NCI-H524 treated with DMSO at 0.1 percent for 48 hours (cell line): ENCODE results near the gene CEACAM18.
"Not testable (repeated sequence)": the region's sequence is repeated elsewhere in the genome, so short reads cannot be mapped to it uniquely, and the experiment has no call there.

ENCODE experiments used
- DNase-seq: peaks from one replicate; lab custom pipeline; 2025; lab: John Stamatoyannopoulos, UW

Gene CEACAM18

GRCh38 chr19:51478381-51479234, at the start of gene CEACAM18:
Gene CEACAM18 (plus strand): TSS chr19:51478539.
- no peak for DNase-seq

- no peak for DNase-seq
Observed at GRCh38 chr19:51430221-51430620, 48.1 kb upstream of the CEACAM18 start.

GRCh38 chr19:51431124-51431523, 47.2 kb upstream of the CEACAM18 start:
- DNase-seq, result no peak

- DNase-seq, result no peak
Observed at GRCh38 chr19:51433043-51433442, 45.3 kb upstream of the CEACAM18 start.

- DNase-seq, result no peak
Observed at GRCh38 chr19:51434456-51434855, 43.9 kb upstream of the CEACAM18 start.

- DNase-seq, result no peak
Observed at GRCh38 chr19:51439021-51439465, 39.3 kb upstream of the CEACAM18 start.

- DNase-seq, result no peak
Observed at GRCh38 chr19:51440052-51440451, 38.3 kb upstream of the CEACAM18 start.

- DNase-seq, result no peak
Observed at GRCh38 chr19:51440846-51441409, 37.4 kb upstream of the CEACAM18 start.

GRCh38 chr19:51441410-51442390, 36.6 kb upstream of the CEACAM18 start:
- no peak for DNase-seq

GRCh38 chr19:51447510-51447909, 30.8 kb upstream of the CEACAM18 start:
- DNase-seq, result not testable (repeated sequence)

- DNase-seq, result no peak
Observed at GRCh38 chr19:51448011-51448410, 30.3 kb upstream of the CEACAM18 start.

GRCh38 chr19:51448411-51449016, 29.8 kb upstream of the CEACAM18 start:
- DNase-seq, result no peak

- DNase-seq, result no peak
Observed at GRCh38 chr19:51450730-51451307, 27.5 kb upstream of the CEACAM18 start.

- DNase-seq, result no peak
Observed at GRCh38 chr19:51456541-51457290, 21.6 kb upstream of the CEACAM18 start.

- no peak for DNase-seq
Observed at GRCh38 chr19:51457351-51458013, 20.9 kb upstream of the CEACAM18 start.

- DNase-seq, result no peak
Observed at GRCh38 chr19:51458051-51458645, 20.2 kb upstream of the CEACAM18 start, which contains the start of gene SIGLEC8. Gene SIGLEC8 (minus strand): TSS chr19:51458454. CDS start chr19:51458387, 67 bp downstream.

GRCh38 chr19:51458899-51459505, 19.3 kb upstream of the CEACAM18 start:
- no peak for DNase-seq

- no peak for DNase-seq
Observed at GRCh38 chr19:51460164-51460992, 18.0 kb upstream of the CEACAM18 start.
